GM12892 (cell line): ENCODE measurements around the gene SYT2.

Experiments
- POLR2A ChIP-seq: IDR thresholded peaks from 2 replicates; pipeline ENCODE4 v1.6.1; 2011; ENCODE audit warnings: low read depth, low read length, control low read depth
- POLR2AphosphoS5 ChIP-seq: IDR thresholded peaks from 2 replicates; pipeline ENCODE4 v1.6.1; 2011; ENCODE audit warnings: low read depth, low read length, control low read depth

- TF ChIP-seq POLR2A = no peak
- no peak for TF ChIP-seq POLR2AphosphoS5
Observed at GRCh38 chr1:202692959-202693555, 17.2 kb downstream of the SYT2 start.
